IMR-90 (cell line): ENCODE data around the gene YAF2.

Experiments used
- CHD1 ChIP-seq: IDR thresholded peaks from 2 replicates; pipeline ENCODE4 v1.6.1; 2012; ENCODE audit warnings: low read depth, low read length, improper control_type of control experiment
- CTCF ChIP-seq: conservative IDR thresholded peaks from 2 replicates; pipeline ENCODE4 v1.5.1; 2012; ENCODE audit warnings: mild to moderate bottlenecking, low read depth, low read length, improper control_type of control experiment
- FOS ChIP-seq: fragments of 150-350 bp; IDR thresholded peaks from 2 replicates; pipeline ENCODE4 v1.6.1; 2016; ENCODE audit warnings: low read depth, low read length
- MAZ ChIP-seq: IDR thresholded peaks from 2 replicates; pipeline ENCODE4 v1.6.1; 2012; ENCODE audit warnings: low read depth, mild to moderate bottlenecking, low read length, improper control_type of control experiment, moderate library complexity, borderline replicate concordance
- MXI1 ChIP-seq: IDR thresholded peaks from 2 replicates; pipeline ENCODE4 v1.6.1; 2012; ENCODE audit warnings: low read depth, mild to moderate bottlenecking, low read length, moderate library complexity, borderline replicate concordance
- POLR2A ChIP-seq: IDR thresholded peaks from 2 replicates; pipeline ENCODE4 v1.6.1; 2012; ENCODE audit warnings: mild to moderate bottlenecking, low read depth, low read length
- RAD21 ChIP-seq: IDR thresholded peaks from 2 replicates; pipeline ENCODE4 v1.6.1; 2012; ENCODE audit warnings: low read length, improper control_type of control experiment
- RFX5 ChIP-seq: IDR thresholded peaks from 2 replicates; pipeline ENCODE4 v1.8.0; 2012; ENCODE audit warnings: low read depth, mild to moderate bottlenecking, low read length, moderate library complexity
- SMC3 ChIP-seq: fragments of 150-350 bp; IDR thresholded peaks from 2 replicates; pipeline ENCODE4 v1.6.1; 2016; ENCODE audit warnings: low read depth, mild to moderate bottlenecking, antibody characterized with exemption, low read length, moderate library complexity
- TF ChIP-seq, protein P1 (sequence below): fragments of 150-350 bp; IDR thresholded peaks from 2 replicates; pipeline ENCODE4 v1.6.1; 2017; ENCODE audit warnings: mild to moderate bottlenecking, antibody characterized with exemption, low read length, low read depth

- TF ChIP-seq RAD21 (no peak), POLR2A (no peak), CTCF (no peak), FOS (peak; percentile 46; the same call in 1 of the 2 replicates), RFX5 (no peak), CHD1 (no peak), MXI1 (no peak), SMC3 (no peak), MAZ (no peak)
- TF ChIP-seq, protein P1, sequence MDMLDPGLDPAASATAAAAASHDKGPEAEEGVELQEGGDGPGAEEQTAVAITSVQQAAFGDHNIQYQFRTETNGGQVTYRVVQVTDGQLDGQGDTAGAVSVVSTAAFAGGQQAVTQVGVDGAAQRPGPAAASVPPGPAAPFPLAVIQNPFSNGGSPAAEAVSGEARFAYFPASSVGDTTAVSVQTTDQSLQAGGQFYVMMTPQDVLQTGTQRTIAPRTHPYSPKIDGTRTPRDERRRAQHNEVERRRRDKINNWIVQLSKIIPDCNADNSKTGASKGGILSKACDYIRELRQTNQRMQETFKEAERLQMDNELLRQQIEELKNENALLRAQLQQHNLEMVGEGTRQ: no peak
These were observed 107.2 kb downstream of the YAF2 start for GRCh38 chr12:42130672-42131402.
